Hepatocyte (in vitro differentiated cells): ENCODE data around the gene RASAL2. TPM values are rescaled to one million over a fixed set of nuclear protein-coding genes. Genes with fewer than 3 reads are reported as not detected.
"Not testable (repeated sequence)": the region's sequence is repeated elsewhere in the genome, so short reads cannot be mapped to it uniquely, and the experiment has no call there.

Experiments used
- DNase-seq: peaks from one replicate; pipeline ENCODE4 v3.0.0-alpha.2; 2016; ENCODE audit warnings: low spot score
- H2AFZ ChIP-seq: fragments of 200-600 bp; sonication (generic); 2 replicates; pipeline ENCODE4 v1.6.0; 2016; ENCODE audit warnings: antibody characterized with exemption, mild to moderate bottlenecking
- H3K27ac ChIP-seq: fragments of 200-600 bp; sonication (generic); 2 replicates; pipeline ENCODE4 v1.5.1; 2016; ENCODE audit warnings: mild to moderate bottlenecking
- H3K27me3 ChIP-seq: fragments of 200-600 bp; sonication (generic); 2 replicates; pipeline ENCODE4 v1.6.1; 2016
- H3K36me3 ChIP-seq: fragments of 200-600 bp; sonication (generic); replicated peaks from 2 replicates; pipeline ENCODE4 v1.5.1; 2016; ENCODE audit warnings: low read depth; ENCODE audit not compliant: insufficient read depth
- H3K4me1 ChIP-seq: fragments of 200-600 bp; sonication (generic); 2 replicates; pipeline ENCODE4 v1.5.1; 2016; ENCODE audit warnings: mild to moderate bottlenecking, moderate library complexity; ENCODE audit not compliant: insufficient read depth
- H3K4me2 ChIP-seq: fragments of 200-600 bp; sonication (generic); 2 replicates; pipeline ENCODE4 v1.6.0; 2016
- H3K4me3 ChIP-seq: fragments of 200-600 bp; sonication (generic); 2 replicates; pipeline ENCODE4 v1.5.1; 2016; ENCODE audit warnings: mild to moderate bottlenecking
- H3K79me2 ChIP-seq: fragments of 200-600 bp; sonication (generic); 2 replicates; pipeline ENCODE4 v1.6.0; 2017; ENCODE audit warnings: mild to moderate bottlenecking
- H3K9me2 ChIP-seq: fragments of 200-600 bp; sonication (generic); replicated peaks from 2 replicates; pipeline ENCODE4 v1.6.0; 2017; ENCODE audit warnings: mild to moderate bottlenecking; ENCODE audit not compliant: insufficient read depth
- H3K9me3 ChIP-seq: fragments of 200-600 bp; sonication (generic); 2 replicates; pipeline ENCODE4 v1.5.1; 2016; ENCODE audit warnings: low read depth, mild to moderate bottlenecking
- H4K20me1 ChIP-seq: fragments of 200-600 bp; sonication (generic); 2 replicates; pipeline ENCODE4 v1.6.0; 2016; ENCODE audit warnings: mild to moderate bottlenecking; ENCODE audit not compliant: insufficient read depth, poor library complexity, severe bottlenecking
- EZH2 ChIP-seq: fragments of 200-600 bp; sonication (generic); IDR thresholded peaks from 2 replicates; pipeline ENCODE4 v1.6.1; 2016; ENCODE audit warnings: antibody characterized with exemption, mild to moderate bottlenecking, borderline replicate concordance
- EZH2phosphoT487 ChIP-seq: fragments of 200-600 bp; sonication (generic); IDR thresholded peaks from one replicate; pipeline ENCODE4 v1.6.1; 2018; ENCODE audit warnings: antibody characterized with exemption, mild to moderate bottlenecking, low read depth, moderate library complexity; ENCODE audit not compliant: unreplicated experiment, severe bottlenecking
- WGBS: methylation state at CpG from one replicate; pipeline ENCODE4 v1.1.6; 2016; ENCODE audit warnings: low lambda C conversion rate; ENCODE audit errors: missing lambda C conversion rate; 5-methylcytosine and 5-hydroxymethylcytosine counted together
- polyA plus RNA-seq: library from polyadenylated mRNA; unstranded; fragments of >200 nt; fragmentation: Nextera tagmentation; extraction: Ambion mirVana; gene quantifications from 2 replicates; pipeline ENCODE4 v1.2.1, GENCODE V29; 2016
- total RNA-seq: library from RNA; depleted of rRNA; stranded (reverse); fragments of >200 nt; gene quantifications from 2 replicates; pipeline ENCODE4 v1.2.3, GENCODE V29; 2014
- TF ChIP-seq, protein P1 (sequence below): fragments of 200-600 bp; sonication (generic); IDR thresholded peaks from 2 replicates; pipeline ENCODE4 v1.5.1; 2016; ENCODE audit warnings: antibody characterized with exemption, mild to moderate bottlenecking; ENCODE audit not compliant: poor library complexity

RASAL2 gene
- total and polyA plus RNA-seq, 2 experiments from 2014 or later, result 8.7 to 24.0 TPM

GRCh38 chr1:178502330-178502714, 408.4 kb downstream of the RASAL2 start:
- TF ChIP-seq, protein P1, sequence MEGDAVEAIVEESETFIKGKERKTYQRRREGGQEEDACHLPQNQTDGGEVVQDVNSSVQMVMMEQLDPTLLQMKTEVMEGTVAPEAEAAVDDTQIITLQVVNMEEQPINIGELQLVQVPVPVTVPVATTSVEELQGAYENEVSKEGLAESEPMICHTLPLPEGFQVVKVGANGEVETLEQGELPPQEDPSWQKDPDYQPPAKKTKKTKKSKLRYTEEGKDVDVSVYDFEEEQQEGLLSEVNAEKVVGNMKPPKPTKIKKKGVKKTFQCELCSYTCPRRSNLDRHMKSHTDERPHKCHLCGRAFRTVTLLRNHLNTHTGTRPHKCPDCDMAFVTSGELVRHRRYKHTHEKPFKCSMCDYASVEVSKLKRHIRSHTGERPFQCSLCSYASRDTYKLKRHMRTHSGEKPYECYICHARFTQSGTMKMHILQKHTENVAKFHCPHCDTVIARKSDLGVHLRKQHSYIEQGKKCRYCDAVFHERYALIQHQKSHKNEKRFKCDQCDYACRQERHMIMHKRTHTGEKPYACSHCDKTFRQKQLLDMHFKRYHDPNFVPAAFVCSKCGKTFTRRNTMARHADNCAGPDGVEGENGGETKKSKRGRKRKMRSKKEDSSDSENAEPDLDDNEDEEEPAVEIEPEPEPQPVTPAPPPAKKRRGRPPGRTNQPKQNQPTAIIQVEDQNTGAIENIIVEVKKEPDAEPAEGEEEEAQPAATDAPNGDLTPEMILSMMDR, result no peak
- no peak for TF ChIP-seq EZH2phosphoT487
- no peak for TF ChIP-seq EZH2
- no peak for DNase-seq
- Histone ChIP-seq H3K36me3 (no peaks in the 10 kb centered on the region), H3K79me2 (no peaks in the 10 kb centered on the region), H3K4me2 (no peak overlapping the region), H2AFZ (no peak overlapping the region), H3K4me1 (no peaks in the 10 kb centered on the region), H4K20me1 (no peaks in the 10 kb centered on the region), H3K27me3 (no peaks in the 10 kb centered on the region), H3K27ac (no peak overlapping the region), H3K4me3 (no peak overlapping the region), H3K9me3 (no peaks in the 10 kb centered on the region), H3K9me2 (no peaks in the 10 kb centered on the region)
- WGBS, result 90% methylated on average over 3 of the region's 3 CpGs

DNA sequence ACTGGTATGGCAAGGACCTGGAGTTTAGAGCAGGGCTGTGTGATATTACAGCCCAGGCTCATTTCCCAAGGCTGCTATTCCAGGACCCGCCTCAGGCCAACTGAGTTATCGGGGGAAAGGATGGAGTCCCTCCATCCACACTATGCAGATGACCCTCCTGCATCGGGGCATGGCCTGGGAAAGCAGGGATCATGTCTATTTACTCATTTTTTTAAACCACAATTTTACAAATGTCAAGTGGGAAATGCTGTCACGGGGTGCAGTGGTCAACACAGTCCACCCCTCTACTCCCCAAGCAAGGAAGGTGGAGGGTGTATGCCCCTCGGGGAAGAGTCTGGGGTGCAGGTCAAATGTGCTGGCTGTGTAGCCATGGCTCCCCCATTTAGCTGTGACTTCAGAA, 409.0 kb downstream of the RASAL2 start:
- Histone ChIP-seq H3K4me2 (no peak overlapping the region), H3K36me3 (no peaks in the 10 kb centered on the region), H3K79me2 (no peaks in the 10 kb centered on the region), H3K4me1 (no peaks in the 10 kb centered on the region), H4K20me1 (no peaks in the 10 kb centered on the region), H2AFZ (no peak overlapping the region), H3K4me3 (no peak overlapping the region), H3K27me3 (no peaks in the 10 kb centered on the region), H3K9me3 (no peaks in the 10 kb centered on the region), H3K9me2 (no peaks in the 10 kb centered on the region), H3K27ac (no peak overlapping the region)
- WGBS, result 90% methylated on average over 5 of the region's 5 CpGs
- DNase-seq, result no peak
- TF ChIP-seq EZH2 (no peak), EZH2phosphoT487 (no peak)
- TF ChIP-seq, protein P1, result no peak

- not testable (repeated sequence) for H4K20me1 ChIP-seq, H3K4me1 ChIP-seq, H3K79me2 ChIP-seq, H3K36me3 ChIP-seq, H3K27me3 ChIP-seq, H3K4me3 ChIP-seq, H3K27ac ChIP-seq, H3K4me2 ChIP-seq, H2AFZ ChIP-seq, H3K9me3 ChIP-seq, DNase-seq, H3K9me2 ChIP-seq
- 96% methylated on average over 14 of the region's 14 CpGs for WGBS
Measured at GRCh38 chr1:178503316-178503715, 409.4 kb downstream of the RASAL2 start.

DNA sequence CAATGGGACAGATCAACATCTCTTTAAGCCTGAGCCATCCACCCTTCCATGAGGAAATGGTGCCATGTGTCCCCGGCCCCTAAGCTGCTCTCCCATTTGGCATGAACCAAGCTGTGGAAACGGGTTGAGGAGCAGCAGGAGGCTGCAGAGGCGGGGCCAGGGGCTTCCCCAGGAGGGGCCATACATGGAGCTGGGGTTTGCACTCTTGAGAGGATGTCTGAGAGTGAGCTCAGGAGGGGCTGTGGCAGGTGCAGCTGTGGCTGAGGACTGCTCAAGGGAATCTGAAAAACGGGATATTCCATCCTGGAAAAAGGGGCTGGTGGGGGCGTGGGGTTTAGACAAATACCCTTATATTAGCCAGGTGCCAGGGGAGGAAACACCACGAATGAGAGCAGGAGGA, 409.9 kb downstream of the RASAL2 start:
- no peaks in the 10 kb centered on the region for H3K36me3 ChIP-seq

More for the DNA sequence above, 409.9 kb downstream of the RASAL2 start:
- no peak overlapping the region for H3K4me3 ChIP-seq
- no peaks in the 10 kb centered on the region for H3K9me3 ChIP-seq
- H4K20me1 ChIP-seq, result no peaks in the 10 kb centered on the region
- H3K27ac ChIP-seq, result no peak overlapping the region
- no peaks in the 10 kb centered on the region for H3K79me2 ChIP-seq
- no peaks in the 10 kb centered on the region for H3K9me2 ChIP-seq
- DNase-seq, result no peak
- no peaks in the 10 kb centered on the region for H3K27me3 ChIP-seq
- 74% methylated on average over 6 of the region's 6 CpGs for WGBS
- TF ChIP-seq EZH2 (no peak), EZH2phosphoT487 (no peak)
- TF ChIP-seq, protein P1, result no peak
- H2AFZ ChIP-seq, result no peak overlapping the region
- H3K4me2 ChIP-seq, result no peak overlapping the region
- H3K4me1 ChIP-seq, result no peaks in the 10 kb centered on the region
